HepG2 (cell line): Measurements from ENCODE around the gene METTL22. TPM values are rescaled to one million over a fixed set of nuclear protein-coding genes. Genes with fewer than 3 reads are reported as not detected.

Experiments used
- ATRX ChIP-seq: sonication (generic); formaldehyde crosslinking; IDR thresholded peaks from 2 replicates; pipeline ENCODE4 v1.4.0; 2020; ENCODE audit warnings: missing genetic modification reagents, borderline replicate concordance
- HCFC1 ChIP-seq: fragments of 150-350 bp; IDR thresholded peaks from 2 replicates; pipeline ENCODE4 v1.6.1; 2014; ENCODE audit warnings: low read depth, low read length
- KLF12 ChIP-seq: sonication (generic); formaldehyde crosslinking; IDR thresholded peaks from 2 replicates; pipeline ENCODE4 v1.4.0; 2020; ENCODE audit warnings: missing genetic modification reagents, borderline replicate concordance
- MEF2D ChIP-seq: sonication (generic); formaldehyde crosslinking; IDR thresholded peaks from 2 replicates; pipeline ENCODE4 v1.5.1; 2020; ENCODE audit warnings: mild to moderate bottlenecking, missing genetic modification reagents
- MIER2 ChIP-seq: IDR thresholded peaks from 2 replicates; pipeline ENCODE4 v1.6.1; 2016; ENCODE audit warnings: missing biosample characterization, missing genetic modification reagents
- NFIC ChIP-seq: IDR thresholded peaks from 2 replicates; pipeline ENCODE4 v1.6.1; 2012; ENCODE audit warnings: mild to moderate bottlenecking, low read length, inconsistent platforms
- PAF1 ChIP-seq: IDR thresholded peaks from 2 replicates; pipeline ENCODE4 v1.6.1; 2016; ENCODE audit warnings: missing genetic modification reagents, missing compliant biosample characterization
- RFXAP ChIP-seq: sonication (generic); formaldehyde crosslinking; IDR thresholded peaks from 2 replicates; pipeline ENCODE4 v1.4.0; 2020; ENCODE audit warnings: missing genetic modification reagents, borderline replicate concordance
- SALL1 ChIP-seq: sonication (generic); formaldehyde crosslinking; IDR thresholded peaks from 2 replicates; pipeline ENCODE4 v1.8.0; 2022; ENCODE audit warnings: mild to moderate bottlenecking, missing genetic modification reagents
- SP2 ChIP-seq: sonication (generic); formaldehyde crosslinking; IDR thresholded peaks from 2 replicates; pipeline ENCODE4 v1.5.1; 2020; ENCODE audit warnings: mild to moderate bottlenecking, missing genetic modification reagents
- TEF ChIP-seq: sonication (generic); formaldehyde crosslinking; IDR thresholded peaks from 2 replicates; pipeline ENCODE4 v1.5.0; 2020; ENCODE audit warnings: missing genetic modification reagents
- TFAP4 ChIP-seq: sonication (generic); IDR thresholded peaks from 2 replicates; pipeline ENCODE4 v1.6.1; 2016; ENCODE audit warnings: low read depth, borderline replicate concordance
- TFDP1 ChIP-seq: IDR thresholded peaks from 2 replicates; pipeline ENCODE4 v1.6.1; 2016; ENCODE audit warnings: missing compliant biosample characterization, missing genetic modification reagents, borderline replicate concordance
- THAP11 ChIP-seq: IDR thresholded peaks from 2 replicates; pipeline ENCODE4 v1.6.1; 2016; ENCODE audit warnings: missing biosample characterization, missing genetic modification reagents
- THAP9 ChIP-seq: sonication (generic); formaldehyde crosslinking; IDR thresholded peaks from 2 replicates; pipeline ENCODE4; 2020; ENCODE audit warnings: missing genetic modification reagents, mild to moderate bottlenecking, borderline replicate concordance
- ZEB1 ChIP-seq: IDR thresholded peaks from 2 replicates; pipeline ENCODE4 v1.6.1; 2012; ENCODE audit warnings: mild to moderate bottlenecking, low read depth, inconsistent platforms; ENCODE audit not compliant: insufficient replicate concordance
- ZFP41 ChIP-seq: sonication (generic); formaldehyde crosslinking; IDR thresholded peaks from 2 replicates; pipeline ENCODE4 v1.4.0; 2020; ENCODE audit warnings: mild to moderate bottlenecking, missing genetic modification reagents, borderline replicate concordance
- ZFX ChIP-seq: sonication (generic); formaldehyde crosslinking; IDR thresholded peaks from 2 replicates; pipeline ENCODE4 v1.4.0; 2020; ENCODE audit warnings: mild to moderate bottlenecking, low read depth, missing genetic modification reagents, moderate library complexity
- ZNF18 ChIP-seq: sonication (generic); formaldehyde crosslinking; IDR thresholded peaks from 2 replicates; pipeline ENCODE4 v1.8.0; 2022; ENCODE audit warnings: mild to moderate bottlenecking, missing genetic modification reagents; ENCODE audit not compliant: insufficient replicate concordance
- ZNF343 ChIP-seq: sonication (generic); formaldehyde crosslinking; IDR thresholded peaks from 2 replicates; pipeline ENCODE4 v1.4.0; 2020; ENCODE audit warnings: mild to moderate bottlenecking, missing genetic modification reagents
- ZNF510 ChIP-seq: sonication (generic); formaldehyde crosslinking; IDR thresholded peaks from 2 replicates; pipeline ENCODE4 v1.4.0; 2020; ENCODE audit warnings: low read depth, mild to moderate bottlenecking, missing genetic modification reagents
- ZNF552 ChIP-seq: sonication (generic); formaldehyde crosslinking; IDR thresholded peaks from 2 replicates; pipeline ENCODE4 v1.9.0; 2022; ENCODE audit warnings: missing genetic modification reagents, mild to moderate bottlenecking, borderline replicate concordance
- polyA plus RNA-seq, 8 experiments: library from polyadenylated mRNA; depleted of rRNA in 3 of 8; stranded (reverse) in 7 of 8; unstranded in 1 of 8; fragments of >200 nt; fragmentation: Illumina TruSeq in 4 of 8; extraction: Trizol in 4 of 8; gene quantifications; 2 replicates each; pipeline versions ENCODE4 v1.2.1 to v1.2.3, GENCODE V29; 2011 to 2016; ENCODE audit warnings: low read depth in 4 of 8, missing spikeins in 1 of 8, mixed read lengths in 1 of 8; ENCODE audit not compliant: insufficient read depth in 1 of 8
- total RNA-seq, 5 experiments: library from RNA; depleted of rRNA; stranded (reverse); fragments of >200 nt; fragmentation: Illumina TruSeq; extraction: Trizol; gene quantifications; 2 replicates each; pipeline ENCODE4 v1.2.3, GENCODE V29; 2016; ENCODE audit warnings: low read depth in 1 of 5

METTL22 gene
- total and polyA plus RNA-seq, 2 of the 13 experiments (the other 11 are each of a cell fraction or from before 2014, with no cell fraction given), result 36.2 to 94.8 TPM

GRCh38 chr16:8678068-8678927 lies 56.8 kb downstream of the METTL22 start (continued):
- TF ChIP-seq TFDP1 (no peak), ZNF18 (CRISPR knock-in tag) (peak; percentile 99), TFAP4 (peak; percentile 48; the same call in 1 of the 2 replicates), TEF (CRISPR knock-in tag) (peak; percentile 76; the same call in 1 of the 2 replicates), ZNF510 (no peak), MEF2D (CRISPR knock-in tag) (peak; percentile 64; the same call in 1 of the 2 replicates), ZNF343 (no peak), MIER2 (peak; percentile 46; the same call in 1 of the 2 replicates), HCFC1 (no peak), RFXAP (CRISPR knock-in tag) (0 out of 2 replicates have a peak, but pooled peaks have one; percentile 59), THAP11 (peak; percentile 80), ZFX (CRISPR knock-in tag) (0 out of 2 replicates have a peak, but pooled peaks have one; percentile 22), SALL1 (CRISPR knock-in tag) (peak; percentile 92), NFIC (peak; percentile 85; the same call in 1 of the 2 replicates), ATRX (CRISPR knock-in tag) (no peak), ZFP41 (CRISPR knock-in tag) (no peak), KLF12 (CRISPR knock-in tag) (no peak), ZEB1 (no peak), SP2 (CRISPR knock-in tag) (no peak), THAP9 (no peak), PAF1 (no peak), ZNF552 (no peak)
